ENCODE measurements around the gene CENPB.

GRCh38 chr20:3786665-3787323 is at the start of gene CENPB:
- TF ChIP-seq CTCF (IDR thresholded peaks at IDR 0.05) (peak; percentile 97), ZFX (IDR thresholded peaks at IDR 0.05; ENCODE audit: borderline replicate concordance) (no peak)
